SW480 (cell line): ENCODE results near the gene PKIB.
"Not testable (repeated sequence)": the region's sequence is repeated elsewhere in the genome, so short reads cannot be mapped to it uniquely, and the experiment has no call there.

Experiments
- DNase-seq: peaks from one replicate; pipeline ENCODE4 v3.0.0-alpha.2; 2016; ENCODE audit warnings: low spot score

Gene PKIB

GRCh38 chr6:122710908-122711635, 100.9 kb downstream of the PKIB start:
- no peak for DNase-seq

GRCh38 chr6:122712093-122712447, 101.9 kb downstream of the PKIB start:
- DNase-seq, result no peak

- no peak for DNase-seq
Measured at GRCh38 chr6:122712448-122713137, 102.4 kb downstream of the PKIB start.

GRCh38 chr6:122713138-122713537, 102.9 kb downstream of the PKIB start:
- no peak for DNase-seq

- no peak for DNase-seq
Measured at GRCh38 chr6:122714059-122714458, 103.9 kb downstream of the PKIB start.

- no peak for DNase-seq
Measured at GRCh38 chr6:122715725-122716124, 105.5 kb downstream of the PKIB start.

GRCh38 chr6:122717350-122717749, 107.1 kb downstream of the PKIB start:
- no peak for DNase-seq

- no peak for DNase-seq
Measured at GRCh38 chr6:122718616-122719015, 108.4 kb downstream of the PKIB start.

- DNase-seq, result no peak
Measured at GRCh38 chr6:122719176-122719575, 109.0 kb downstream of the PKIB start.

GRCh38 chr6:122722746-122723145, 112.5 kb downstream of the PKIB start:
- DNase-seq, result no peak

- DNase-seq, result peak; percentile 5
Measured at GRCh38 chr6:122726649-122727048, 116.4 kb downstream of the PKIB start.

GRCh38 chr6:122727244-122727643, 117.0 kb downstream of the PKIB start:
- no peak for DNase-seq

GRCh38 chr6:122730334-122730733, 120.1 kb downstream of the PKIB start:
- no peak for DNase-seq

GRCh38 chr6:122730775-122731386, 120.7 kb downstream of the PKIB start:
- DNase-seq, result peak; percentile 33

GRCh38 chr6:122733259-122733658, 123.1 kb downstream of the PKIB start:
- DNase-seq, result no peak

GRCh38 chr6:122734529-122735395, 124.6 kb downstream of the PKIB start:
- DNase-seq, result no peak

GRCh38 chr6:122735582-122735981, 125.4 kb downstream of the PKIB start:
- no peak for DNase-seq

GRCh38 chr6:122736163-122736562, 126.0 kb downstream of the PKIB start:
- no peak for DNase-seq

- DNase-seq, result no peak
Measured at GRCh38 chr6:122736616-122737015, 126.4 kb downstream of the PKIB start.

- DNase-seq, result no peak
Measured at GRCh38 chr6:122740091-122740490, 129.9 kb downstream of the PKIB start.

- DNase-seq, result no peak
Measured at GRCh38 chr6:122740936-122741335, 130.7 kb downstream of the PKIB start.

GRCh38 chr6:122744247-122744646, 134.0 kb downstream of the PKIB start:
- not testable (repeated sequence) for DNase-seq
